ENCODE data around the gene SENP6.

DNA sequence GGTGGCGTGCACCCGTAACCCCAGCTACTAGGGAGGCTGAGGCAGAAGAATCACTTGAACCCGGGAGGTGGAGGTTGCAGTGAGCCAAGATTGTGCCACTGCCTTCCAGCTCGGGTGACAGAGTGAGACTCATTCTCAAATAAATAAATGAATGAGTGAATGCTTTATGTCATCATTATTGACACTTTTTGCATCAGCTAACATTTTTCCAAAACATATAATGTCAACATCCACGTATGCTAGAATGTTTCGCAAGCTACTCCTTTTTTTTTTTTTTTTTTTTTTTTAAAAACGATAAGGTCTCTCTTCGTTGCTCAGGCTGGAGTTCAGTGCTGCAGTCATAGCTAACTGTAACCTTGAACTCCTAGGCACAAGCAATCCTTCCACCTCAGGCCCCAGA lies 72.2 kb downstream of the SENP6 start:
- TF ChIP-seq CTCF (IDR thresholded peaks at IDR 0.05), result no peak
- TF ChIP-seq POLR2A (IDR thresholded peaks at IDR 0.05), result no peak
